Neural progenitor cell (in vitro differentiated cells): Measurements from ENCODE around the gene LMF2. TPM values are rescaled to one million over a fixed set of nuclear protein-coding genes. Genes with fewer than 3 reads are reported as not detected.
A peak's percentile ranks its signal among the peaks of the same experiment; 100 is the strongest.

ENCODE experiments used
- DNase-seq: peaks from one replicate; pipeline ENCODE4 v3.0.0-alpha.2; 2016; ENCODE audit warnings: low spot score
- H2AFZ ChIP-seq: fragments of 200-600 bp; sonication (generic); replicated peaks from 2 replicates; pipeline ENCODE4 v1.6.1; 2016; ENCODE audit warnings: antibody characterized with exemption
- H3F3A ChIP-seq: fragments of 200-600 bp; sonication (generic); 2 replicates; pipeline ENCODE4 v1.6.1; 2016; ENCODE audit warnings: antibody characterized with exemption, low read depth
- H3K27ac ChIP-seq: fragments of 200-600 bp; sonication (generic); 2 replicates; pipeline ENCODE4 v1.5.1; 2016; ENCODE audit warnings: mild to moderate bottlenecking
- H3K27me3 ChIP-seq: fragments of 200-600 bp; sonication (generic); 2 replicates; pipeline ENCODE4 v1.6.1; 2016; ENCODE audit warnings: mild to moderate bottlenecking, moderate library complexity
- H3K36me3 ChIP-seq: fragments of 200-600 bp; sonication (generic); 2 replicates; pipeline ENCODE4 v1.5.1; 2016
- H3K4me1 ChIP-seq: fragments of 200-600 bp; sonication (generic); 2 replicates; pipeline ENCODE4 v1.6.1; 2016; ENCODE audit warnings: mixed run types
- H3K4me2 ChIP-seq: fragments of 200-600 bp; sonication (generic); 2 replicates; pipeline ENCODE4 v1.6.1; 2016
- H3K4me3 ChIP-seq: fragments of 200-600 bp; sonication (generic); 2 replicates; pipeline ENCODE4 v1.5.1; 2016
- H3K79me2 ChIP-seq: fragments of 200-600 bp; sonication (generic); 2 replicates; pipeline ENCODE4 v1.6.1; 2016; ENCODE audit warnings: low read depth
- H3K9ac ChIP-seq: fragments of 200-600 bp; sonication (generic); 2 replicates; pipeline ENCODE4 v1.6.1; 2016
- H3K9me3 ChIP-seq: fragments of 200-600 bp; sonication (generic); 2 replicates; pipeline ENCODE4 v1.5.1; 2016; ENCODE audit warnings: low read depth
- H4K20me1 ChIP-seq: fragments of 200-600 bp; sonication (generic); 2 replicates; pipeline ENCODE4 v1.6.1; 2016; ENCODE audit warnings: low read depth
- H3K27ac Mint-ChIP-seq: 3 replicates; pipeline ENCODE4 v1.8.0; 2021; ENCODE audit warnings: mixed read lengths
- H3K27me3 Mint-ChIP-seq: 2 replicates; pipeline ENCODE4 v1.8.0; 2022; ENCODE audit warnings: low read depth, mild to moderate bottlenecking, inconsistent platforms, moderate library complexity, mixed read lengths; ENCODE audit not compliant: insufficient read depth
- H3K36me3 Mint-ChIP-seq: 3 replicates; pipeline ENCODE4 v1.8.0; 2021; ENCODE audit warnings: mixed read lengths
- H3K4me1 Mint-ChIP-seq: 3 replicates; pipeline ENCODE4 v1.8.0; 2021; ENCODE audit warnings: mixed read lengths
- H3K4me3 Mint-ChIP-seq: 3 replicates; pipeline ENCODE4 v1.8.0; 2021; ENCODE audit warnings: mild to moderate bottlenecking, moderate library complexity, mixed read lengths
- H3K9me3 Mint-ChIP-seq: 3 replicates; pipeline ENCODE4 v1.8.0; 2020; ENCODE audit warnings: mixed read lengths
- EZH2 ChIP-seq: fragments of 200-600 bp; sonication (generic); IDR thresholded peaks from 2 replicates; pipeline ENCODE4 v1.6.1; 2017; ENCODE audit warnings: antibody characterized with exemption, mild to moderate bottlenecking, moderate library complexity
- EZH2phosphoT487 ChIP-seq: fragments of 200-600 bp; sonication (generic); IDR thresholded peaks from 2 replicates; pipeline ENCODE4 v1.6.1; 2017; ENCODE audit warnings: antibody characterized with exemption
- total RNA-seq: library from RNA; depleted of rRNA; stranded (reverse); fragments of >200 nt; gene quantifications from 2 replicates; pipeline ENCODE4 v1.2.3, GENCODE V29; 2015; ENCODE audit warnings: low replicate concordance
- TF ChIP-seq, protein P1 (sequence below): fragments of 200-600 bp; sonication (generic); IDR thresholded peaks from 2 replicates; pipeline ENCODE4 v1.5.1; 2017; ENCODE audit warnings: antibody characterized with exemption, mild to moderate bottlenecking

LMF2 gene
- total RNA-seq, 1 donor from 2014 or later, result 7.1 TPM

- H3K4me3 Mint-ChIP-seq, result peak overlapping the region; percentile 55
- H3K4me1 Mint-ChIP-seq, result peaks cover 12% of the 10 kb centered on the region
- Histone ChIP-seq H3K9me3 (no peaks in the 10 kb centered on the region), H3F3A (peaks cover 27% of the 10 kb centered on the region), H3K79me2 (peaks cover 9% of the 10 kb centered on the region), H3K4me2 (no peak overlapping the region), H3K27me3 (peaks cover 23% of the 10 kb centered on the region), H4K20me1 (peaks cover 39% of the 10 kb centered on the region), H2AFZ (no peak overlapping the region), H3K4me1 (peaks cover 7% of the 10 kb centered on the region), H3K4me3 (no peak overlapping the region), H3K27ac (no peak overlapping the region), H3K36me3 (no peaks in the 10 kb centered on the region), H3K9ac (no peak overlapping the region)
- H3K9me3 Mint-ChIP-seq, result no peaks in the 10 kb centered on the region
- H3K27ac Mint-ChIP-seq, result no peak overlapping the region
- DNase-seq, result no peak
- H3K27me3 Mint-ChIP-seq, result peaks cover 21% of the 10 kb centered on the region
- H3K36me3 Mint-ChIP-seq, result peaks cover 10% of the 10 kb centered on the region
- TF ChIP-seq, protein P1, sequence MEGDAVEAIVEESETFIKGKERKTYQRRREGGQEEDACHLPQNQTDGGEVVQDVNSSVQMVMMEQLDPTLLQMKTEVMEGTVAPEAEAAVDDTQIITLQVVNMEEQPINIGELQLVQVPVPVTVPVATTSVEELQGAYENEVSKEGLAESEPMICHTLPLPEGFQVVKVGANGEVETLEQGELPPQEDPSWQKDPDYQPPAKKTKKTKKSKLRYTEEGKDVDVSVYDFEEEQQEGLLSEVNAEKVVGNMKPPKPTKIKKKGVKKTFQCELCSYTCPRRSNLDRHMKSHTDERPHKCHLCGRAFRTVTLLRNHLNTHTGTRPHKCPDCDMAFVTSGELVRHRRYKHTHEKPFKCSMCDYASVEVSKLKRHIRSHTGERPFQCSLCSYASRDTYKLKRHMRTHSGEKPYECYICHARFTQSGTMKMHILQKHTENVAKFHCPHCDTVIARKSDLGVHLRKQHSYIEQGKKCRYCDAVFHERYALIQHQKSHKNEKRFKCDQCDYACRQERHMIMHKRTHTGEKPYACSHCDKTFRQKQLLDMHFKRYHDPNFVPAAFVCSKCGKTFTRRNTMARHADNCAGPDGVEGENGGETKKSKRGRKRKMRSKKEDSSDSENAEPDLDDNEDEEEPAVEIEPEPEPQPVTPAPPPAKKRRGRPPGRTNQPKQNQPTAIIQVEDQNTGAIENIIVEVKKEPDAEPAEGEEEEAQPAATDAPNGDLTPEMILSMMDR, result no peak
- no peak for TF ChIP-seq EZH2phosphoT487
- TF ChIP-seq EZH2, result no peak
Observed at GRCh38 chr22:50523458-50523805, 15.9 kb upstream of the LMF2 start.

DNA sequence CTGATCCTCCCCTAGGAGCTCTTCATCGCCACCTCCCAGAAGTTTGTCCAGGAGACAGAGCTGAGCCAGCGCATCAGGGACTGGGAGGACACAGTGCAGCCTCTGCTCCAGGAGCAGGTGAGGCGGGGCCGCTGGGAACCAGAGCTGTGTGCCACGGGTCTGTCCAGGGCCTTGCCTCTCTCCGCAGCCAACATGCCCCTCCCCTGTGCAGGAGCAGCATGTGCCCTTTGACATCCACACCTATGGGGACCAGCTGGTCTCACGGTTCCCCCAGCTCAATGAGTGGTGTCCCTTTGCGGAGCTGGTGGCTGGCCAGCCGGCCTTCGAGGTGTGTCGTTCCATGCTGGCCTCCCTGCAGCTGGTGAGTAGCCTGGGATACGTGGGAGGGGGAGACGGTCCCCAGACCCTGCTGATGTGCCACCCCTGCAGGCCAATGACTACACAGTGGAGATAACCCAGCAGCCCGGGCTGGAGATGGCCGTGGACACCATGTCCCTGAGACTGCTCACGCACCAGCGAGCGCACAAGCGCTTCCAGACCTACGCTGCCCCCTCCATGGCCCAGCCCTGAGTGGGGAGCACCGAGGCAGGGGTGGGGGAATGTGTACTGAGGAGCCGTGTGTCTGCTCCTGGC, 15.4 kb upstream of the LMF2 start:
- Mint-ChIP-seq H3K9me3 (no peaks in the 10 kb centered on the region), H3K4me3 (peak overlapping the region; percentile 55), H3K4me1 (peaks cover 12% of the 10 kb centered on the region), H3K36me3 (peaks cover 10% of the 10 kb centered on the region), H3K27ac (no peak overlapping the region), H3K27me3 (peaks cover 16% of the 10 kb centered on the region)
- Histone ChIP-seq H3K4me3 (no peak overlapping the region), H3K4me1 (peaks cover 7% of the 10 kb centered on the region), H3K27ac (no peak overlapping the region), H3K36me3 (no peaks in the 10 kb centered on the region), H3K79me2 (peaks cover 9% of the 10 kb centered on the region), H2AFZ (no peak overlapping the region), H3K9ac (no peak overlapping the region), H3K27me3 (peaks cover 18% of the 10 kb centered on the region), H3K9me3 (no peaks in the 10 kb centered on the region), H3F3A (peaks cover 22% of the 10 kb centered on the region), H4K20me1 (peaks cover 34% of the 10 kb centered on the region), H3K4me2 (no peak overlapping the region)
- no peak for TF ChIP-seq EZH2
- TF ChIP-seq EZH2phosphoT487, result no peak
- TF ChIP-seq, protein P1, result no peak
- no peak for DNase-seq

GRCh38 chr22:50522208-50522805, 14.8 kb upstream of the LMF2 start:
- H2AFZ ChIP-seq, result no peak overlapping the region
- H3K4me3 ChIP-seq, result no peak overlapping the region
- no peak overlapping the region for H3K27ac ChIP-seq
- peaks cover 9% of the 10 kb centered on the region for H3K4me1 Mint-ChIP-seq
- no peak overlapping the region for H3K4me3 Mint-ChIP-seq
- TF ChIP-seq, protein P1, result no peak
- TF ChIP-seq EZH2, result no peak
- TF ChIP-seq EZH2phosphoT487, result no peak
- H3K4me1 ChIP-seq, result peaks cover 7% of the 10 kb centered on the region
- H3K27me3 ChIP-seq, result peaks cover 12% of the 10 kb centered on the region
- H3K36me3 Mint-ChIP-seq, result peaks cover 10% of the 10 kb centered on the region
- H3K27ac Mint-ChIP-seq, result no peak overlapping the region
- peaks cover 19% of the 10 kb centered on the region for H3F3A ChIP-seq
- H3K9me3 Mint-ChIP-seq, result no peaks in the 10 kb centered on the region
- H3K36me3 ChIP-seq, result no peaks in the 10 kb centered on the region
- H3K9ac ChIP-seq, result no peak overlapping the region
- H3K9me3 ChIP-seq, result no peaks in the 10 kb centered on the region
- H3K79me2 ChIP-seq, result peaks cover 10% of the 10 kb centered on the region
- no peak for DNase-seq
- H4K20me1 ChIP-seq, result peaks cover 28% of the 10 kb centered on the region
- peaks cover 15% of the 10 kb centered on the region for H3K27me3 Mint-ChIP-seq
- no peak overlapping the region for H3K4me2 ChIP-seq
